Retina (tissue), 1 donor: ENCODE measurements around the gene ZNF76.

ENCODE experiments used
- DNase-seq: peaks from one replicate; pipeline ENCODE4 v3.0.0-alpha.2; 2016

ZNF76 gene

DNA sequence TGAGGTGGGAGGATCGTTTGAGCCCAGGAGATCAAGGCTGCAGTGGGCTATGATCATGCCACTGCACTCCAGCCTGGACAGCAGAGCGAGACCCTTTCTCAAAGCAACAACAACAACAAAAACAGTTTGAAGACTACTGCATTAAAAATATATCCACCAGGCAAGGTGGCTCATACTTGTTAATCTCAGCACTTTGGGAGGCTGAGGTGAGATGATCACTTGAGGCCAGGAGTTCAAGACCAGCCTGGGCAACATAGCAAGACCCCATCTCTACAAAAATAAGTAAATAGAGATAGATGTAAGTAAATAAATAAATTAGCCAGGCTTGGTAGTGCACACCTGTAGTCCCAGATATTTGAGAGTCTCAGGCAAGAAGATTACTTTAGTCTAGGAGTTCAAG is 12.5 kb downstream of the ZNF76 start:
- no peak for DNase-seq

DNA sequence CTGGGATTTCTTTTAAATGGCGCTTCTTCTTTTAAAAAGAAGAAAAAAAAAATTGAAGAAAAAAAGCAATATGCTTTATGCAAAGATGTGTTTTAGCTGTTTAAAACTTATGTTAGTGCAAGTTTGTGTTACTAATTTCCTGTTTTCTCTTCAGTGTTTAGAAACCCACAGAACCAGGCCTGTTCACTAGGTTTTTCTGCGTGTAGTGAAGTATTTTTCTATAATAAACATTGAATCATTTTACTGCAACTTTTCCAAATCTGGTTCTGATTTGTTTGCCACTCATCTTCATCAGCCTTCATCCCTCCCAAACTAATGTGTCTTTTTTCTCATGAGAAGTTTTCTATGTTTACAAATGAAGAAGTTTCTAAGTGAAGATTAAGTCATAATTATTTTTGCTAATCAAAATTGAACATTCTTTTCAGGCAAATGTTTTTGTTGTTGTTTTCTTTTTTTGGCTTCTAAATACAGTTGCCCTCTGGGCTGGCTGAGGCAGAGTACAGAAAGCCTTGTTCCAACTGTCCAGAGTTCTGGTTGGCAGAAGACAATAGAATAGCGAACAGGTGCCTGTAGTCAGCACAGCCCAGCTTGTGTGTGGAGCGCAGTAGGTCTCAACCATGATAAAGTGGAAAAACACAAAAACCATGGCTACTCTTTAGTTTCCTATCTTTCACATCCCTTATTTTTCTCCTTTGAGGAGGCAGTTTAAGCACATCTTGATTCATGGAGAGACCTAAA is 14.5 kb downstream of the ZNF76 start:
- no peak for DNase-seq

DNA sequence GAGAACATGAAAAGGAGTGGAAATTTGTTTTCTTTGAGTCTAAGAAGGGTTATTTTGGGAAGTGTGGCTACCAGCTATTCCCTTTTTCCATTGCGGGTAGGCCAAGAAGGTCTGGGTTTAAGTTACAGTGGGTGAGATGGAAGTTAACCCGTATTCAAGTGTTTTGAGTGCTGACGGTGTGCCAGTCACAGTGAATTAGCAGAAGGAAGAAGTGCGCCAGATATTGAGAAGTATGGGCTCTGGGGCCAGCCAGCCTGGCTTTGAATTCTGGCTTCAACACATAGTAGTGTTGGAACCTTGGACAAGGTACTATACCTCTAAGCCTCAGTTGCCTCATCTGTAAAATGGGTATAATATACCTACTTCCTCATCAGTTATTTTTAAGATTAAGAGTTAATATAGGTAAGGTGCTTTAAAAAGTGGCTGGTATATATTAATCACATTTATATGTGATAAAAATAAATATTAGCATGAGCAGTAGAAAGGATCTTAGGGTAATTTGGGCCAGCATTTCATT is 16.3 kb downstream of the ZNF76 start:
- no peak for DNase-seq

DNA sequence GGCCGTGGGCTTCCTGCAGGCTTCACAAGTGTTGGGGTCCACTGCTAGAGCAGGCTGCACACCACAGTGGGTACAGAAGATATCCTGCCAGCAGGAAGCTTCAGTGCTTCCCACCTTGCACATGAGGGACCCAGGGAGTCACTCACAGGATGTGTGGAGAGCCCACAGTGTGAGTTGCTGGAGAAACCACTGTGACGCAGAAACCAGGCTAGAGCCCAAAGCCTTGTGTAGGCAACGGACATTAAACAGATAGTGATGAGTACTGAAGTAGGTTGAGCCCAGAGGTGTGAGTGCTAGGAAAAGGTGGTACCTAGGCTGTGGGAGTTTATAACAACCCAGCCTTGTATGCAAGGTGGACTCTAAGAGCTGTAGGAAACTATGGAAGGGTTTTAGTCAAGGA is 19.2 kb downstream of the ZNF76 start:
- DNase-seq: no peak

- DNase-seq: peak; percentile 11
Observed at GRCh38 chr6:35280903-35281302, 21.4 kb downstream of the ZNF76 start.

DNA sequence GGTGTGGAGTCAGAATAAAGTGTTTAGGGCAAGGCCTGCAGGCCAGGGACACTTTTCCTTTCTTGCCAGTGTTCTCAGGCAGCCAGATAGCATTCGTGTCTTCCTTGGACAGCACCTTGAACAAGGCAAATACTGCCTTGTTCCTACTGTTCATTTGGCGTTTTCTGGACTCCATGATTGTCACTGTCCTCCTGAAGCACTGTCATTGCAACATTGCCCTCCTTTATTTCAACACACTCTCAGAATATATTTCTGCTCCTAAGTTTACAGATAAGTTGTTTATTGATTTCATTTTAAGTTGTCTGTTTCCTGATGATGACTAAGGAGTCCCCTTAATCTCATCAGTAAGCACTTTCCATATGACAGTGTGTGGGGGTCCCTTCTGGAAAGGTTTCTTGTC is 22.9 kb downstream of the ZNF76 start:
- DNase-seq: no peak

DNA sequence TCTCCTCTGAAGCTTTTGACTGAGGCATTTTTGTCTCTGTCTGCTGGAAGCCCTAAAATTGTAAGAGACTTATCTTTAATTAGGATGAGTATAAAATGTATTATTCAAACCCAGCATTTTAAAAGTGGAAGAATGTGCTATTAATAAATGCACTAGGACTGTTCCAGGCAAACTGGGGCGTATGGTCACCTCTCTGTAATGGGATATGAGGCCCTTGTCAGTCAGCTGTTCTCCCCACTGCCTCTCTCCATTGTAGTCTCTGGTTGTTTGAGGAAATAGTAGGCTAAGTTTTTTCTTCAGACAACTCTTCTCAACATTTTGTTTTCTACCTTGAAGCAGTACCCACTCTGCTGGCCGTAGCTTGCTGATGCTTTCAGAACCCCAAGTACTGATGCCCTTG is 23.8 kb downstream of the ZNF76 start:
- no peak for DNase-seq

GRCh38 chr6:35287671-35288396 is 28.3 kb downstream of the ZNF76 start:
- DNase-seq: no peak

GRCh38 chr6:35288834-35289233 is 29.3 kb downstream of the ZNF76 start:
- no peak for DNase-seq

GRCh38 chr6:35291491-35291890 is 32.0 kb downstream of the ZNF76 start:
- DNase-seq: no peak

- DNase-seq: no peak
Observed at GRCh38 chr6:35292494-35292893, 33.0 kb downstream of the ZNF76 start.

GRCh38 chr6:35293681-35294080 is 34.1 kb downstream of the ZNF76 start:
- no peak for DNase-seq

DNA sequence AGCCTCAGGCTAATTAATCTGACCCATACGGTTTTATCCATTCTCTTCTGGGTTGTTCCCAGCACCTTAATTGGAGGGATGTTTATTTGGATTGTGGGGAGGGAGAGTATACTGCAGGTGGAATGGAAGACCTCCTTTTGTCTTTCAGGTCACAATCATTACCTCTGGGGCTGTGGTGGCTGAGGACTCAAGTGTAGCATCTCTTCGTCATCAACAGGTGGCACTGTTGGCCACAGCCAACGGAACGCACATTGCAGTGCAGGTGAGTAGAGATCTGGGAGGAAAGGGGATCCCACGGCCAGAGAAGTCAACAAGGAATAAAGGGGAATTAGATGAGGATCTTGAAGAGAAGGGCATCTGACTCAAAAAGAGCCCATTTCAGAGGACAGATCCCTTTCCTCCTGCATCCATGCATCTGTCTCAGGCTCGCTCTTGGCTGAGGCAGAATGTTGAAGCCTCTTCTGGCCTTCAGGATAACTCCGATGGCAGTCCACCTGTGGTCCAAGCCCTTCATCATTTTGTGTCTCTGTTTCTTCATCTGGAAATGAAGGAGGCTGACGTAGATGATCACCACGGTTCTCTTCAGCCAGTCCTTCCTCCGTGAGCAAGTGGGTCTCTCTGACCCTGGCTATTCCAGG is 34.9 kb downstream of the ZNF76 start:
- DNase-seq: peak; percentile 36

DNA sequence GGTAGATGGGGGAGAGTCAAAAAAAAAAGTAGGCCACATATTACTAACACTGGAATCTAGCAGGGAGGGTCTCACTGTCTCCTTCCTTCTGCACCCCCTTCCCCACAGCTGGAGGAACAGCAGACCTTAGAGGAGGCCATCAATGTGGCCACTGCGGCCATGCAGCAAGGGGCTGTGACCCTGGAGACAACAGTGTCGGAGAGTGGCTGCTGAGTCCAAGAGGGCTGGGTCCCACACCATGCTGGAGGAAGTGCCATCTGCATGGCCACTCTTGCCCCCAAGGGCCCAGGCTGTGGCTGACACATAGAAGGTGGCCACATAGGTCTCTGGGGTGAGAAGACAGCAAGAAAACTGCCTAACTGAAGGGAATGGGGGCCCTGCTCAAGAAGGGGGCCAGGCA is 35.5 kb downstream of the ZNF76 start:
- DNase-seq: no peak

DNA sequence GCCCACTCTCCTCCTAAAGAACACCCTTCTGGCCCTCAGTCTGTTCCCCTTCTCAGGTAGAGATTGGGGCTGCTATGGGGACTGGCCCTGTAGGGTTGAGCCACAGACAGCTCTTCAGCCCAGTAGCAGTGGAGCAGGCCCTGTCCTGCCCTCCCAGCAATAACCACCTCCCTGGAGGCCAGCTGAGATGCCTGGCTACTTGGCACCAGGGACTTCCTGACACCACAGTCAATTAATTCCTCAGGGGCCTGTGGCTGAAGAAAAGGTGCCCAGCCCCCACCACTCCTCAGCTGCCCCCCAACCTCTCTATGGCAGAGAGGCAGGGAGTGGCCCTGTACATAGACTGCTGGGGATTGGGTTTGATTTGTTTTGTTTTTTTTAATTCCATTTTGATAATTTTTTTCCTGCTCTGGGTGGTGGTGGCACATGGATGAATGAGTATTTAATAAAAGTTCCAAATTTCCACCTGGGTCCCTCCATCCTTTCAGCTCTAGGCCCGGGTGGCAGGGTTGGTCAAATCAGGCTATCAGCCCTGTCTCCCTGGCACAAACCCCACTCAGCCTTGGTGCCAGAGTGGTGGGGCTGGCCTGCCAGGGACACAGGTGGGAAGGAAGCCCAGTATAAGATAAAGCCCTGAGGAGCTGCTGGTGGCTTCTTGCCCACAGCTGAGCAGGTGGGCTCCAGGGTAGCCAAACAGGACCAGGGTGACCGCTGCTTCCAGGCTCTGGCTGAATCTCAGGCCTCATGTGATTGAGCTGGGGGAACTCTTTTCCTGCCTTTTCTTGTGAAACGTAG is 36.2 kb downstream of the ZNF76 start:
- DNase-seq: no peak

GRCh38 chr6:35296931-35297600 is 37.5 kb downstream of the ZNF76 start:
- no peak for DNase-seq

DNA sequence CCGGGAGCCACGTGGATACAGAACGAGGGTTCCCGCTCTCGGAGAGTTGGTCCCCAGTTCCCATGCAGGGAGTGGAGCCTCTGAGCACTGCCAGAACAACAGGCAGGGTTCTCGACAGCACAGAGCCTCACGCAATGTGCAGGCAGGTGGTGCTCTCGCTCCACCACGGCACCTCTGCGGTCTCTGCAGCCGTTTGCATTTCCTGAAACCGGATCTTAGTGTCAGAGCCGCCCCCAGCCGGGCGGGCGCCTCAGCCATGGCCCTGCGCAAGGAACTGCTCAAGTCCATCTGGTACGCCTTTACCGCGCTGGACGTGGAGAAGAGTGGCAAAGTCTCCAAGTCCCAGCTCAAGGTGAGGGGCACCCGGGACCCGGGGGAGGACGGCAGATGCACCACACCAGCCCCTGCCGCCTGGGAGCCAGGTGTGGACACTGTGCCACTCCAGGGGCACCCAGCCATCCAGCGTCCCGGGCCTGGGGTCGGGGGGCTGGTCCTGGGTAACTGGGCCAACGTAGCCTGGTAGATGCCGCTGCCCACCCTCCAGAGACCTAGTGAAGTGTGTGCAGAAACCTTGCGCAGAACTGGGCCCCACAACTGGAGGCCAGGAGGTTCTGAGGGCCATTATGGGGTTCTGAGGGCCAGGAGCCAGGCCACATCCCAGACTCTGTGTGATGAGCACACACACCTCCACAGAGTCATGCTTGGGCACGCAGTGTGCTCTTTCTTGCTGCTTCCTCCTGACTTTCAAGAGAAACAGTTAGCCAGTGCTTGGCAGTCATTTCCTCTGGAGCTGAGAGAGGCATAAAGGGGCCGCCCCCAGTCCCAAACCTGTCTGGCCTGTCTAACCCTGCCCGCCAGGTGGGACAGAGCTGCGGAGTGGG is 38.3 kb downstream of the ZNF76 start, which contains the start of gene DEF6:
Gene DEF6 (plus strand): TSS at position 218 of the 881 bp plus-strand sequence. CDS start 39 bp downstream, at position 257.
- DNase-seq: peak; percentile 62

DNA sequence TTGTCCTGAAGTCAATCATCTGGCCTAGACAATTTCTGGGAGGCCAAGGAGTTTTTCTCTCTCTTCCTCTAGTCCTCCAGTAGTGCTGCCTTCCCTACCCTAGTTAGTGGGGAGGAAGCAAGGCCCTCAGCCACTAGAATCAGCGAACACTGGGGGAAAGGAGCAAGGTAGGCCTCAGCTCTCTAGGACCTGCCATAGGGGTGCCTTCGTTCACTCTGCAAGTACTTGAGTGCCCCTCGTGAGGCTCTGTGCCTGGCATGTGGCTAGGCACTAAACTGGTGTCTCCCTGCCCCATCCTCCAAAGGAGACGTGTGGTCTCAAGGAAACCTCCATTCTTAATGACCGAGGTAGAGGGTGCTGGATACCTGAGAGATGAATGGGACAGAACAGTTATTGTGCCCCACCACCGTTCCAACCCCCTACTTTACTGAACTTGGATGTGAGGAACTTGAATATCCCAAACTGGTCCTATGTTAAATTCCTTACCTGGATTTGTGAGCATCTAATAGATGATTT is 39.1 kb downstream of the ZNF76 start:
- no peak for DNase-seq

- no peak for DNase-seq
Observed at GRCh38 chr6:35299674-35300073, 40.1 kb downstream of the ZNF76 start.

GRCh38 chr6:35300848-35301247 is 41.3 kb downstream of the ZNF76 start:
- DNase-seq: no peak
